Endodermal cell (in vitro differentiated cells): ENCODE data around the gene PTTG1IP. TPM values are rescaled to one million over a fixed set of nuclear protein-coding genes. Genes with fewer than 3 reads are reported as not detected.
"Not testable (repeated sequence)": the region's sequence is repeated elsewhere in the genome, so short reads cannot be mapped to it uniquely, and the experiment has no call there.

ENCODE experiments used
- DNase-seq: peaks from one replicate; pipeline ENCODE4 v3.0.0-alpha.2; 2017
- H3K27ac ChIP-seq: 2 replicates; pipeline ENCODE4 v1.5.1; 2013; ENCODE audit warnings: mild to moderate bottlenecking, low read depth, low read length, moderate library complexity
- H3K27me3 ChIP-seq: 2 replicates; pipeline ENCODE4 v1.6.1; 2013; ENCODE audit warnings: mild to moderate bottlenecking, low read length, moderate library complexity; ENCODE audit not compliant: insufficient read depth, control insufficient read depth, poor library complexity, severe bottlenecking
- H3K36me3 ChIP-seq: 2 replicates; pipeline ENCODE4 v1.7.0; 2013; ENCODE audit warnings: mild to moderate bottlenecking, low read length, moderate library complexity; ENCODE audit not compliant: control insufficient read depth, insufficient read depth
- H3K4me1 ChIP-seq: one replicate; pipeline ENCODE4 v1.7.0; 2013; ENCODE audit warnings: low read length; ENCODE audit not compliant: control insufficient read depth, insufficient read depth
- H3K4me3 ChIP-seq: 2 replicates; pipeline ENCODE4 v1.5.1; 2013; ENCODE audit warnings: mild to moderate bottlenecking, low read length, moderate library complexity
- H3K9ac ChIP-seq: 2 replicates; pipeline ENCODE4 v1.6.1; 2013; ENCODE audit warnings: mild to moderate bottlenecking, low read length, moderate library complexity; ENCODE audit not compliant: poor library complexity, severe bottlenecking; ENCODE audit errors: extremely low read depth
- H3K9me3 ChIP-seq: 2 replicates; pipeline ENCODE4 v1.6.1; 2013; ENCODE audit warnings: mild to moderate bottlenecking, low read length, moderate library complexity; ENCODE audit not compliant: control insufficient read depth
- H3K27ac Mint-ChIP-seq: 2 replicates; pipeline ENCODE4 v1.8.0; 2020; ENCODE audit warnings: mixed read lengths
- H3K27me3 Mint-ChIP-seq: 2 replicates; pipeline ENCODE4 v1.8.0; 2021; ENCODE audit warnings: mild to moderate bottlenecking, mixed read lengths; ENCODE audit not compliant: insufficient read depth
- H3K36me3 Mint-ChIP-seq: 2 replicates; pipeline ENCODE4 v1.8.0; 2020; ENCODE audit warnings: low read depth, mixed read lengths
- H3K4me1 Mint-ChIP-seq: 2 replicates; pipeline ENCODE4 v1.8.0; 2020; ENCODE audit warnings: mixed read lengths
- H3K4me3 Mint-ChIP-seq: 2 replicates; pipeline ENCODE4 v1.8.0; 2020; ENCODE audit warnings: mild to moderate bottlenecking, moderate library complexity, mixed read lengths
- H3K9me3 Mint-ChIP-seq: 2 replicates; pipeline ENCODE4 v1.8.0; 2020; ENCODE audit warnings: mild to moderate bottlenecking, mixed read lengths
- WGBS, 2 experiments: methylation state at CpG; one replicate each; pipeline versions ENCODE4 v1.1.5 to v1.1.7; 2013; ENCODE audit warnings: missing lambda C conversion rate in 2 of 2, mixed read lengths in 1 of 2; ENCODE audit not compliant: insufficient coverage in 1 of 2, insufficient read length in 1 of 2; 5-methylcytosine and 5-hydroxymethylcytosine counted together
- total RNA-seq, 2 donors: library from RNA; stranded (reverse); fragmentation: NEBNext Ultra II Directional in 1 of 2; extraction: Animal tissue kit (Norgen Biotek cat#: 25700) in 1 of 2; gene quantifications; 2 replicates in 1 of 2; 3 replicates in 1 of 2; pipeline ENCODE4 v1.2.1, GENCODE V29; 2021
- TF ChIP-seq, protein P1 (sequence below): fragments of 200-600 bp; sonication (generic); conservative IDR thresholded peaks from 2 replicates; pipeline ENCODE4 v1.5.0; 2021; ENCODE audit warnings: antibody characterized with exemption, mild to moderate bottlenecking

PTTG1IP gene
- total RNA-seq, 2 donors from 2014 or later, result 155 to 168 TPM

DNA sequence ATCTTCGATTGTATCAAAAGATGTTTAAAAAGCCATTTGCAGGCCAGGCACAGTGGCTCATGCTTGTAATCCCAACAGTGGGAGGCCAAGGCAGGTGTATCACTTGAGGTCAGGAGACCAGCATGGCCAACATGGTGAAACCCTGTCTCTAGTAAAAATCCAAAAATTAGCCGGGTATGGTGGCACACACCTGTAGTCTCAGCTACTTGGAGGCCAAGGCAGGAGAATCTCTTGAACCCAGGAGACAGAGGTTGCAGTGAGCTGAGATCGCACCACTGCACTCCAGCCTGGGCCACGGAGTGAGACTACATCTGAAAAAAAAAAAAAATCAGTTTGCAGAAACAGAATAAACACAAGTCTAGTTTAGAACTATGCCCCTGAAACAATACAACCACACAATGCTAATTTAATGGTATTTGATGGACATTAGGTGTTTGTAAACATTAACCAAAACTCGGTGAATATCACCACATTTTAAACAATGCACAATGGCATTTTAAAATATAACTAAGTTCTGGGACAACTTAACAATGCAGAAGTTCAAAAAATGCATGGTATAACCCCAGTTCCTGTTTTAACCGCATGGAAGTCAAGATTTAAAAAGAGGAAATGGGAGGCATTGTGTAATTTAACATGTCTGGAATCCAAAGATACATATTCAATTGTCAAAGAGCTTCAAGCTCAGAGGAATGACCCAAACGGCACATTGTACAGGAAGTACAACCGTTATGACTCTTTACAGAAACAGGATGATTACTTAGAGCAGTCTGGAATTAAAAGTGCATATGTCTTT, 7.1 kb upstream of the PTTG1IP start:
- no peak overlapping the region for H3K9ac ChIP-seq
- H3K27ac Mint-ChIP-seq, result no peak overlapping the region
- no peaks in the 10 kb centered on the region for H3K4me1 Mint-ChIP-seq
- no peaks in the 10 kb centered on the region for H3K36me3 Mint-ChIP-seq
- DNase-seq, result no peak
- no peaks in the 10 kb centered on the region for H3K9me3 Mint-ChIP-seq
- peaks cover 14% of the 10 kb centered on the region for H3K27me3 Mint-ChIP-seq
- H3K4me1 ChIP-seq, result no peaks in the 10 kb centered on the region
- 78 to 90% methylated on average over 6 to 8 of the region's 8 CpGs for WGBS, 2 experiments
- TF ChIP-seq, protein P1, sequence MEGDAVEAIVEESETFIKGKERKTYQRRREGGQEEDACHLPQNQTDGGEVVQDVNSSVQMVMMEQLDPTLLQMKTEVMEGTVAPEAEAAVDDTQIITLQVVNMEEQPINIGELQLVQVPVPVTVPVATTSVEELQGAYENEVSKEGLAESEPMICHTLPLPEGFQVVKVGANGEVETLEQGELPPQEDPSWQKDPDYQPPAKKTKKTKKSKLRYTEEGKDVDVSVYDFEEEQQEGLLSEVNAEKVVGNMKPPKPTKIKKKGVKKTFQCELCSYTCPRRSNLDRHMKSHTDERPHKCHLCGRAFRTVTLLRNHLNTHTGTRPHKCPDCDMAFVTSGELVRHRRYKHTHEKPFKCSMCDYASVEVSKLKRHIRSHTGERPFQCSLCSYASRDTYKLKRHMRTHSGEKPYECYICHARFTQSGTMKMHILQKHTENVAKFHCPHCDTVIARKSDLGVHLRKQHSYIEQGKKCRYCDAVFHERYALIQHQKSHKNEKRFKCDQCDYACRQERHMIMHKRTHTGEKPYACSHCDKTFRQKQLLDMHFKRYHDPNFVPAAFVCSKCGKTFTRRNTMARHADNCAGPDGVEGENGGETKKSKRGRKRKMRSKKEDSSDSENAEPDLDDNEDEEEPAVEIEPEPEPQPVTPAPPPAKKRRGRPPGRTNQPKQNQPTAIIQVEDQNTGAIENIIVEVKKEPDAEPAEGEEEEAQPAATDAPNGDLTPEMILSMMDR, result no peak
- no peak overlapping the region for H3K4me3 ChIP-seq
- H3K36me3 ChIP-seq, result no peaks in the 10 kb centered on the region
- peaks cover 9% of the 10 kb centered on the region for H3K27me3 ChIP-seq
- H3K9me3 ChIP-seq, result no peaks in the 10 kb centered on the region
- no peak overlapping the region for H3K27ac ChIP-seq
- H3K4me3 Mint-ChIP-seq, result no peak overlapping the region

DNA sequence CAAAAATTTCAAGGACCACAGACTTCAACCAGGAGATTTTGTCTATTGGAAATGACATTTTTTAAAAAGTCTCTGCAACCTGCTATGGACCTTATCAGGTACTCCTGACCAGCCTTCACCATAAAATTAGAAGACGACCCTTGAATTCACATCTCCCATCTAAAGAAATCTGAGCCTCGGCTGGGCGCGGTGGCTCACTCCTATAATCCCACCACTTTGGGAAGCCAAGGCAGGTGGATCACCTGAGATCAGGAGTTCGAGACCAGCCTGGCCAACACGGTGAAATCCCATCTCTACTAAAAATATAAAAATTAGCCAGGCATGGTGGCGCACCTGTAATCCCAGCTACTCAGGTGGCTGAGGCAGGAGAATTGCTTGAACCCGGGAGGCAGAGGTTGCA, 5.7 kb upstream of the PTTG1IP start:
- H3K4me1 ChIP-seq, H3K36me3 ChIP-seq, H3K27ac ChIP-seq, H3K9ac ChIP-seq, H3K9me3 Mint-ChIP-seq, DNase-seq, H3K4me1 Mint-ChIP-seq, H3K9me3 ChIP-seq, H3K4me3 ChIP-seq, H3K4me3 Mint-ChIP-seq, H3K27ac Mint-ChIP-seq, H3K36me3 Mint-ChIP-seq: not testable (repeated sequence)
- WGBS, 2 experiments, result 89 to 94% methylated on average over 4 to 8 of the region's 8 CpGs
- H3K27me3 ChIP-seq, result peaks cover 23% of the 10 kb centered on the region
- peaks cover 27% of the 10 kb centered on the region for H3K27me3 Mint-ChIP-seq

DNA sequence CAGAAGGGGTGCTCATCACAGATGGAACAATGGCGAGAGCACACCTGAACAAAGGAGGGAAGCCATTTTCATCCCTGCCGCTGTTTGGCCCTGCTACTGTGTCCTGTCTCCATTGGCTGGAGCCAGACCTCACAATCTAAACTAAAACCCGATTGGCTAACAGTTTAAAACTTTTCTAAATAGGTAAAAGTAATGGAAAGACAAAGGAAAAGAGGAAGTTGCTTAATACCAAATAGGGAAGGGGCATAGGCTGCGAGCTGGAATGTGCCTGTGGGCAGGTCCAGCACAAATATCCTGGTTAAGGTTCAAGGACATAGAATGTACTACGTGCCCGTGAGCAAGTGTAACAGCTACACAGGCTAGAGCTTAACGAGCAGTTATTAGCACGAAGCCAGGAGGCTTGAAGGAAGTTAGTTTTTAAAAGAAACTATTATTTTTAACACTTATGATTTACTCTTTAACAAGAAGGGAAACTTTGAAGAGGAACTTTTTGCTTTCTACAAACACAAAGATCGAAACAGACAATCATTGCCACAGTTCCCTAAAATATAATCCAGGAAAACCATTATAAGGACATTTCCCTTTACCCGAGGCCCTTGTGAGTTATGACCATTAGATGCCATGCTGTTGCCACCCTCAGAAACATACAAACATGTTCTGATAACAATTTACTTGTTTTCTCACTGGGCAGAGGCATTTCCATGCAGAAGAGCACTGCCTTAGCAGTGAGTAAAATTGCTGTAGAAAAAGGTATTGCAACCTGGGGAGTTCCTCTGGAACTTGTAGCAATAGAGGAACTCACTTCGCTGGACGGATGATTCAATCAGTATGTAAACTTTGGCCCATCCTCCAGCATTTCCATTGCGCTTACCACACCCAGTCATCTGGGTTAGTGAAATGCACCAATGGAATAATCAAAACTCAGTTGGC, 4.8 kb upstream of the PTTG1IP start:
- H3K9ac ChIP-seq, result no peak overlapping the region
- no peaks in the 10 kb centered on the region for H3K4me1 Mint-ChIP-seq
- no peak overlapping the region for H3K27ac ChIP-seq
- H3K9me3 ChIP-seq, result no peaks in the 10 kb centered on the region
- no peak overlapping the region for H3K27ac Mint-ChIP-seq
- DNase-seq, result no peak
- TF ChIP-seq, protein P1, result no peak
- no peak overlapping the region for H3K4me3 Mint-ChIP-seq
- H3K27me3 ChIP-seq, result peaks cover 24% of the 10 kb centered on the region
- no peaks in the 10 kb centered on the region for H3K36me3 ChIP-seq
- H3K4me1 ChIP-seq, result no peaks in the 10 kb centered on the region
- H3K9me3 Mint-ChIP-seq, result no peaks in the 10 kb centered on the region
- H3K4me3 ChIP-seq, result no peak overlapping the region
- peaks cover 29% of the 10 kb centered on the region for H3K27me3 Mint-ChIP-seq
- WGBS, 2 experiments, result 91 to 96% methylated on average over 9 to 13 of the region's 13 CpGs
- H3K36me3 Mint-ChIP-seq, result no peaks in the 10 kb centered on the region
